HepG2 (cell line): ENCODE results near the gene C1QTNF3. TPM values are rescaled to one million over a fixed set of nuclear protein-coding genes. Genes with fewer than 3 reads are reported as not detected.

Source experiments
- ATAC-seq: fragments of 200-7000 bp; cut with Tn5 transposase; 3 replicates; pipeline ENCODE4 v1.9.1; 2020; ENCODE audit warnings: mild to moderate bottlenecking, moderate library complexity
- BruUV-seq: library from RNA; stranded (reverse); fragments of 400-500 nt; replicated peaks from 2 replicates; lab custom pipeline; 2021; lab: Mats Ljungman, UMichigan
- CTCF ChIA-PET: fragments of 300-600 bp; formaldehyde crosslinking; extraction: SDS; loops from one replicate; lab custom pipeline; 2021; ENCODE audit warnings: low total read pairs, inconsistent platforms, low intra/inter-chr PET ratio; lab: Yijun Ruan, JAX
- POLR2A ChIA-PET: fragments of 350-600 bp; sonication (Branson Sonifier 250); formaldehyde crosslinking; loops from one replicate; lab custom pipeline; 2020; ENCODE audit warnings: antibody characterized with exemption, inconsistent platforms; lab: Yijun Ruan, JAX
- DNase-seq: peaks from one replicate; pipeline ENCODE4 v3.0.0-alpha.2; 2015; ENCODE audit warnings: low spot score
- FAIRE-seq: peaks from 3 replicates; lab custom pipeline; 2011; peaks lifted over from hg19 to GRCh38; lab: Jason Lieb, UNC
- H2AFZ ChIP-seq: one replicate; pipeline ENCODE4 v1.6.1; 2011; ENCODE audit warnings: low read length, inconsistent platforms
- H3K27ac ChIP-seq: fragments of 300-600 bp; 3 replicates; pipeline ENCODE4 v1.8.0; 2011; ENCODE audit warnings: mixed run types, mild to moderate bottlenecking, mixed read lengths, low read length, inconsistent platforms; ENCODE audit not compliant: insufficient read depth; ENCODE audit errors: extremely low read length
- H3K27me3 ChIP-seq, 2 experiments: fragments of 200-600 bp in 1 of 2; 2 replicates in 1 of 2; 3 replicates in 1 of 2; pipeline versions ENCODE4 v1.6.0 to v1.8.0; 2011; ENCODE audit warnings: low read length in 2 of 2, mild to moderate bottlenecking in 2 of 2, moderate library complexity in 2 of 2, inconsistent platforms in 1 of 2; ENCODE audit not compliant: insufficient read depth in 2 of 2, control insufficient read depth in 1 of 2
- H3K36me3 ChIP-seq, 2 experiments: fragments of 200-600 bp in 1 of 2; replicated peaks in 1 of 2; 2 replicates in 1 of 2; 3 replicates in 1 of 2; pipeline versions ENCODE4 v1.5.1 to v1.8.0; 2011; ENCODE audit warnings: low read length in 2 of 2, inconsistent platforms in 1 of 2; ENCODE audit not compliant: insufficient read depth in 2 of 2, control insufficient read depth in 1 of 2
- H3K4me1 ChIP-seq: 2 replicates; pipeline ENCODE4 v1.5.1; 2012; ENCODE audit warnings: low read length, inconsistent platforms; ENCODE audit not compliant: insufficient read depth
- H3K4me2 ChIP-seq: 2 replicates; pipeline ENCODE4 v1.6.0; 2011; ENCODE audit warnings: low read depth, low read length, inconsistent platforms
- H3K4me3 ChIP-seq, 3 experiments: fragments of 200-600 bp in 1 of 3; sonication (generic), shearing (Covaris generic) in 1 of 3; replicated peaks in 1 of 3; 2 replicates each; pipeline ENCODE4 v1.5.1; 2011 to 2016; ENCODE audit warnings: low read length in 3 of 3, inconsistent platforms in 2 of 3, low read depth in 2 of 3, mild to moderate bottlenecking in 2 of 3, control low read depth in 1 of 3, mixed read lengths in 1 of 3; ENCODE audit not compliant: insufficient read depth in 1 of 3
- H3K79me2 ChIP-seq: one replicate; pipeline ENCODE4 v1.6.1; 2011; ENCODE audit warnings: low read length, inconsistent platforms; ENCODE audit not compliant: insufficient read depth
- H3K9ac ChIP-seq: 2 replicates; pipeline ENCODE4 v1.6.0; 2011; ENCODE audit warnings: mild to moderate bottlenecking, low read depth, low read length, inconsistent platforms; ENCODE audit not compliant: insufficient read depth
- H3K9me3 ChIP-seq: 2 replicates; pipeline ENCODE4 v1.5.1; 2012; ENCODE audit warnings: mild to moderate bottlenecking, low read length
- H4K20me1 ChIP-seq: 2 replicates; pipeline ENCODE4 v1.6.0; 2011; ENCODE audit warnings: inconsistent platforms, mild to moderate bottlenecking, low read length, moderate library complexity; ENCODE audit not compliant: insufficient read depth
- ATAD3A ChIP-seq: sonication (generic); formaldehyde crosslinking; IDR thresholded peaks from 2 replicates; pipeline ENCODE4 v1.4.0; 2020; ENCODE audit warnings: missing genetic modification reagents
- NFYB ChIP-seq: sonication (generic); formaldehyde crosslinking; IDR thresholded peaks from 2 replicates; pipeline ENCODE4 v1.4.0; 2020; ENCODE audit warnings: missing genetic modification reagents
- PCBP2 ChIP-seq: fragments of 200-400 bp; formaldehyde crosslinking; optimal IDR thresholded peaks from 2 replicates; pipeline ENCODE3; 2018; ENCODE audit warnings: low read length, low read depth; ENCODE audit not compliant: poor library complexity, severe bottlenecking
- RAD51 ChIP-seq: fragments of 450-650 bp; IDR thresholded peaks from 2 replicates; pipeline ENCODE4 v1.6.1; 2016; ENCODE audit warnings: borderline replicate concordance
- RARA ChIP-seq: IDR thresholded peaks from 2 replicates; pipeline ENCODE4 v1.6.1; 2016; ENCODE audit warnings: missing genetic modification reagents, missing compliant biosample characterization
- SNAPC2 ChIP-seq: sonication (generic); formaldehyde crosslinking; IDR thresholded peaks from 2 replicates; pipeline ENCODE4 v1.8.1; 2022; ENCODE audit warnings: mild to moderate bottlenecking, missing genetic modification reagents
- ZNF382 ChIP-seq: sonication (generic); formaldehyde crosslinking; IDR thresholded peaks from 2 replicates; pipeline ENCODE4 v1.5.0; 2020; ENCODE audit warnings: missing genetic modification reagents, mild to moderate bottlenecking, borderline replicate concordance
- ZNF746 ChIP-seq: sonication (generic); formaldehyde crosslinking; IDR thresholded peaks from 2 replicates; pipeline ENCODE4 v1.8.0; 2022; ENCODE audit warnings: mild to moderate bottlenecking, missing genetic modification reagents
- WGBS: methylation state at CpG from one replicate; pipeline ENCODE4 v1.1.6; 2017; ENCODE audit warnings: low lambda C conversion rate; 5-methylcytosine and 5-hydroxymethylcytosine counted together
- in situ Hi-C: cut with HindIII; loops from 2 replicates; pipeline ENCODE4 v1.10.0; 2017; ENCODE audit warnings: low pct_unique_long_range_greater_than_20kb; ENCODE audit not compliant: extremely low pct_ligation_motif_present
- intact Hi-C: fragments of 100-400 bp; cut with micrococcal nuclease; formaldehyde crosslinking; loops from one replicate; pipeline ENCODE4 v1.10.0; 2022; ENCODE audit not compliant: unreplicated experiment
- polyA plus RNA-seq, 8 experiments: library from polyadenylated mRNA; depleted of rRNA in 3 of 8; stranded (reverse) in 7 of 8; unstranded in 1 of 8; fragments of >200 nt; fragmentation: Illumina TruSeq in 4 of 8; extraction: Trizol in 4 of 8; gene quantifications; 2 replicates each; pipeline versions ENCODE4 v1.2.1 to v1.2.3, GENCODE V29; 2011 to 2016; ENCODE audit warnings: low read depth in 4 of 8, missing spikeins in 1 of 8, mixed read lengths in 1 of 8; ENCODE audit not compliant: insufficient read depth in 1 of 8
- total RNA-seq, 5 experiments: library from RNA; depleted of rRNA; stranded (reverse); fragments of >200 nt; fragmentation: Illumina TruSeq; extraction: Trizol; gene quantifications; 2 replicates each; pipeline ENCODE4 v1.2.3, GENCODE V29; 2016; ENCODE audit warnings: low read depth in 1 of 5
- TF ChIP-seq, protein P1 (sequence below), 2 experiments: sonication (generic) in 1 of 2; formaldehyde crosslinking in 1 of 2; IDR thresholded peaks; 2 replicates each; pipeline versions ENCODE4 v1.4.0 to v1.6.1; 2018 to 2020; ENCODE audit warnings: missing genetic modification reagents in 2 of 2, borderline replicate concordance in 1 of 2, low read depth in 1 of 2, mild to moderate bottlenecking in 1 of 2, missing biosample characterization in 1 of 2
- TF ChIP-seq, protein P2 (sequence below): sonication (generic); formaldehyde crosslinking; IDR thresholded peaks from 2 replicates; pipeline ENCODE4 v1.4.0; 2020; ENCODE audit warnings: mild to moderate bottlenecking, low read depth, missing genetic modification reagents
- TF ChIP-seq, protein P3 (sequence below): sonication (generic); formaldehyde crosslinking; IDR thresholded peaks from 2 replicates; pipeline ENCODE4 v1.4.0; 2020; ENCODE audit warnings: low read depth, missing genetic modification reagents
- TF ChIP-seq, protein P4 (sequence below): sonication (generic); formaldehyde crosslinking; IDR thresholded peaks from 2 replicates; pipeline ENCODE4 v1.4.0; 2020; ENCODE audit warnings: missing genetic modification reagents
- TF ChIP-seq, protein P5 (sequence below): sonication (generic); formaldehyde crosslinking; conservative IDR thresholded peaks from 2 replicates; pipeline ENCODE4 v1.8.0; 2022; ENCODE audit warnings: mild to moderate bottlenecking, moderate library complexity, missing genetic modification reagents

C1QTNF3 gene
- total and polyA plus RNA-seq, 2 of the 13 experiments (the other 11 are each of a cell fraction or from before 2014, with no cell fraction given), result 3.3 to 10.8 TPM

DNA sequence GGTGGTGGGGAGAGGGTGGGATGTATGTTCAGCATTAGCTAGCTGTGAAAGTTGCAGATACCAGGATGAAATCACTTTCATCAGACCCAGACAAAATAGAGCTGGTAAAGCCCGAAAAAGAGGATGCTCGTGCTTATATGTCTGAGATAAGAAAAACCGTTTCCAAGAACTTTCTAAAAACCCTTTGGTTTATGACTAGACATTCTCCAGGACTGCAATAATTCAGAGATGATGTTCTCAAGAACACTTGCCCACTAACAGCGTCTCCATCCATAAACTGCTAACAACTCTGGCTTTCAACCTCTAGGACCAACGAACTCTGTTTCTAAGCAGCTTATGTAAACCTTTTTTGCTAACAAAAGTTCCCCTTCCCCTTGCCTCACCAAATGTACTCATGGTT, 26.8 kb downstream of the C1QTNF3 start:
- H3K79me2 ChIP-seq, result no peaks in the 10 kb centered on the region
- BruUV-seq, result no TSS peak
- H3K36me3 ChIP-seq, result no peaks in the 10 kb centered on the region; a peak in 1 of 5 replicates
- H3K4me1 ChIP-seq, result peaks cover 11% of the 10 kb centered on the region
- no peaks in the 10 kb centered on the region for H3K9me3 ChIP-seq
- no peak overlapping the region for H2AFZ ChIP-seq
- H4K20me1 ChIP-seq, result no peaks in the 10 kb centered on the region
- ATAC-seq (no peak), FAIRE-seq (no peak), DNase-seq (no peak)
- no peak overlapping the region for H3K4me2 ChIP-seq
- intact Hi-C loops (no loop called here), in situ Hi-C loops (no loop called here)
- H3K27me3 ChIP-seq, result no peaks in the 10 kb centered on the region
- WGBS, result 84% methylated on average over 5 of the region's 5 CpGs
- no peak overlapping the region for H3K9ac ChIP-seq
- H3K27ac ChIP-seq, result no peak overlapping the region
- POLR2A ChIA-PET, result interaction anchor here (0.8 to 3.1 kb wide), 2 partner anchors 8 to 178 kb away, joined by 3 to 14 read pairs; partner anchors contain the start of gene AMACR
- CTCF ChIA-PET, result no interaction called here
- H3K4me3 ChIP-seq, result no peak overlapping the region
- TF ChIP-seq ZNF382 (CRISPR knock-in tag) (no peak), NFYB (CRISPR knock-in tag) (no peak), PCBP2 (no peak), RAD51 (no peak), ATAD3A (CRISPR knock-in tag) (no peak), ZNF746 (CRISPR knock-in tag) (no peak), RARA (CRISPR knock-in tag) (no peak), SNAPC2 (no peak)
- TF ChIP-seq, protein P1, sequence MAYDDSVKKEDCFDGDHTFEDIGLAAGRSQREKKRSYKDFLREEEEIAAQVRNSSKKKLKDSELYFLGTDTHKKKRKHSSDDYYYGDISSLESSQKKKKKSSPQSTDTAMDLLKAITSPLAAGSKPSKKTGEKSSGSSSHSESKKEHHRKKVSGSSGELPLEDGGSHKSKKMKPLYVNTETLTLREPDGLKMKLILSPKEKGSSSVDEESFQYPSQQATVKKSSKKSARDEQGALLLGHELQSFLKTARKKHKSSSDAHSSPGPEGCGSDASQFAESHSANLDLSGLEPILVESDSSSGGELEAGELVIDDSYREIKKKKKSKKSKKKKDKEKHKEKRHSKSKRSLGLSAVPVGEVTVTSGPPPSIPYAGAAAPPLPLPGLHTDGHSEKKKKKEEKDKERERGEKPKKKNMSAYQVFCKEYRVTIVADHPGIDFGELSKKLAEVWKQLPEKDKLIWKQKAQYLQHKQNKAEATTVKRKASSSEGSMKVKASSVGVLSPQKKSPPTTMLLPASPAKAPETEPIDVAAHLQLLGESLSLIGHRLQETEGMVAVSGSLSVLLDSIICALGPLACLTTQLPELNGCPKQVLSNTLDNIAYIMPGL (CRISPR knock-in tag; IDR thresholded peaks at IDR 0.05; ENCODE audit: borderline replicate concordance in 1 of 2, low read depth in 1 of 2), result no peak
- TF ChIP-seq, protein P2, sequence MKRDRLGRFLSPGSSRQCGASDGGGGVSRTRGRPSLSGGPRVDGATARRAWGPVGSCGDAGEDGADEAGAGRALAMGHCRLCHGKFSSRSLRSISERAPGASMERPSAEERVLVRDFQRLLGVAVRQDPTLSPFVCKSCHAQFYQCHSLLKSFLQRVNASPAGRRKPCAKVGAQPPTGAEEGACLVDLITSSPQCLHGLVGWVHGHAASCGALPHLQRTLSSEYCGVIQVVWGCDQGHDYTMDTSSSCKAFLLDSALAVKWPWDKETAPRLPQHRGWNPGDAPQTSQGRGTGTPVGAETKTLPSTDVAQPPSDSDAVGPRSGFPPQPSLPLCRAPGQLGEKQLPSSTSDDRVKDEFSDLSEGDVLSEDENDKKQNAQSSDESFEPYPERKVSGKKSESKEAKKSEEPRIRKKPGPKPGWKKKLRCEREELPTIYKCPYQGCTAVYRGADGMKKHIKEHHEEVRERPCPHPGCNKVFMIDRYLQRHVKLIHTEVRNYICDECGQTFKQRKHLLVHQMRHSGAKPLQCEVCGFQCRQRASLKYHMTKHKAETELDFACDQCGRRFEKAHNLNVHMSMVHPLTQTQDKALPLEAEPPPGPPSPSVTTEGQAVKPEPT (CRISPR knock-in tag), result no peak
- TF ChIP-seq, protein P3, sequence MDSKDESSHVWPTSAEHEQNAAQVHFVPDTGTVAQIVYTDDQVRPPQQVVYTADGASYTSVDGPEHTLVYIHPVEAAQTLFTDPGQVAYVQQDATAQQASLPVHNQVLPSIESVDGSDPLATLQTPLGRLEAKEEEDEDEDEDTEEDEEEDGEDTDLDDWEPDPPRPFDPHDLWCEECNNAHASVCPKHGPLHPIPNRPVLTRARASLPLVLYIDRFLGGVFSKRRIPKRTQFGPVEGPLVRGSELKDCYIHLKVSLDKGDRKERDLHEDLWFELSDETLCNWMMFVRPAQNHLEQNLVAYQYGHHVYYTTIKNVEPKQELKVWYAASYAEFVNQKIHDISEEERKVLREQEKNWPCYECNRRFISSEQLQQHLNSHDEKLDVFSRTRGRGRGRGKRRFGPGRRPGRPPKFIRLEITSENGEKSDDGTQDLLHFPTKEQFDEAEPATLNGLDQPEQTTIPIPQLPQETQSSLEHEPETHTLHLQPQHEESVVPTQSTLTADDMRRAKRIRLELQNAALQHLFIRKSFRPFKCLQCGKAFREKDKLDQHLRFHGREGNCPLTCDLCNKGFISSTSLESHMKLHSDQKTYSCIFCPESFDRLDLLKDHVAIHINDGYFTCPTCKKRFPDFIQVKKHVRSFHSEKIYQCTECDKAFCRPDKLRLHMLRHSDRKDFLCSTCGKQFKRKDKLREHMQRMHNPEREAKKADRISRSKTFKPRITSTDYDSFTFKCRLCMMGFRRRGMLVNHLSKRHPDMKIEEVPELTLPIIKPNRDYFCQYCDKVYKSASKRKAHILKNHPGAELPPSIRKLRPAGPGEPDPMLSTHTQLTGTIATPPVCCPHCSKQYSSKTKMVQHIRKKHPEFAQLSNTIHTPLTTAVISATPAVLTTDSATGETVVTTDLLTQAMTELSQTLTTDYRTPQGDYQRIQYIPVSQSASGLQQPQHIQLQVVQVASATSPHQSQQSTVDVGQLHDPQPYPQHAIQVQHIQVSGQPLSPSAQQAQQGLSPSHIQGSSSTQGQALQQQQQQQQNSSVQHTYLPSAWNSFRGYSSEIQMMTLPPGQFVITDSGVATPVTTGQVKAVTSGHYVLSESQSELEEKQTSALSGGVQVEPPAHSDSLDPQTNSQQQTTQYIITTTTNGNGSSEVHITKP, result no peak
- TF ChIP-seq, protein P4, sequence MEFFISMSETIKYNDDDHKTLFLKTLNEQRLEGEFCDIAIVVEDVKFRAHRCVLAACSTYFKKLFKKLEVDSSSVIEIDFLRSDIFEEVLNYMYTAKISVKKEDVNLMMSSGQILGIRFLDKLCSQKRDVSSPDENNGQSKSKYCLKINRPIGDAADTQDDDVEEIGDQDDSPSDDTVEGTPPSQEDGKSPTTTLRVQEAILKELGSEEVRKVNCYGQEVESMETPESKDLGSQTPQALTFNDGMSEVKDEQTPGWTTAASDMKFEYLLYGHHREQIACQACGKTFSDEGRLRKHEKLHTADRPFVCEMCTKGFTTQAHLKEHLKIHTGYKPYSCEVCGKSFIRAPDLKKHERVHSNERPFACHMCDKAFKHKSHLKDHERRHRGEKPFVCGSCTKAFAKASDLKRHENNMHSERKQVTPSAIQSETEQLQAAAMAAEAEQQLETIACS, result no peak
- TF ChIP-seq, protein P5, sequence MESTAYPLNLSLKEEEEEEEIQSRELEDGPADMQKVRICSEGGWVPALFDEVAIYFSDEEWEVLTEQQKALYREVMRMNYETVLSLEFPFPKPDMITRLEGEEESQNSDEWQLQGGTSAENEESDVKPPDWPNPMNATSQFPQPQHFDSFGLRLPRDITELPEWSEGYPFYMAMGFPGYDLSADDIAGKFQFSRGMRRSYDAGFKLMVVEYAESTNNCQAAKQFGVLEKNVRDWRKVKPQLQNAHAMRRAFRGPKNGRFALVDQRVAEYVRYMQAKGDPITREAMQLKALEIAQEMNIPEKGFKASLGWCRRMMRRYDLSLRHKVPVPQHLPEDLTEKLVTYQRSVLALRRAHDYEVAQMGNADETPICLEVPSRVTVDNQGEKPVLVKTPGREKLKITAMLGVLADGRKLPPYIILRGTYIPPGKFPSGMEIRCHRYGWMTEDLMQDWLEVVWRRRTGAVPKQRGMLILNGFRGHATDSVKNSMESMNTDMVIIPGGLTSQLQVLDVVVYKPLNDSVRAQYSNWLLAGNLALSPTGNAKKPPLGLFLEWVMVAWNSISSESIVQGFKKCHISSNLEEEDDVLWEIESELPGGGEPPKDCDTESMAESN (CRISPR knock-in tag), result no peak
